Colonic mucosa (tissue), 4 donors: Measurements from ENCODE around the gene MAPT. TPM values are rescaled to one million over a fixed set of nuclear protein-coding genes. Genes with fewer than 3 reads are reported as not detected.

ENCODE experiments used
- DNase-seq: peaks from one replicate; pipeline ENCODE4 v3.0.0-alpha.2; 2020
- H3K27ac ChIP-seq: fragments of 200-600 bp; one replicate; pipeline ENCODE4 v1.8.0; 2021
- H3K27me3 ChIP-seq: fragments of 200-600 bp; one replicate; pipeline ENCODE4 v1.8.0; 2021
- H3K36me3 ChIP-seq: fragments of 200-600 bp; one replicate; pipeline ENCODE4 v1.8.0; 2021
- H3K4me1 ChIP-seq: fragments of 200-600 bp; one replicate; pipeline ENCODE4 v1.8.0; 2021; ENCODE audit warnings: mild to moderate bottlenecking
- H3K4me3 ChIP-seq: fragments of 200-600 bp; one replicate; pipeline ENCODE4 v1.8.0; 2021
- H3K9ac ChIP-seq, 2 donors: one replicate each; pipeline ENCODE4 v1.7.0; 2013; ENCODE audit warnings: control low read depth in 2 of 2, low read depth in 2 of 2, low read length in 2 of 2
- H3K9me3 ChIP-seq: fragments of 200-600 bp; one replicate; pipeline ENCODE4 v1.8.0; 2021
- intact Hi-C: fragments of 100-400 bp; cut with DNase I; formaldehyde crosslinking; loops from one replicate; pipeline ENCODE4 v1.14.1; 2022
- total RNA-seq, 2 donors: library from RNA; stranded (reverse); fragmentation: NEBNext Ultra II Directional in 1 of 2; extraction: Animal tissue kit (Norgen Biotek cat#: 25700) in 1 of 2; gene quantifications; one replicate each; pipeline ENCODE4 v1.2.1, GENCODE V29; 2021
- TF ChIP-seq, protein P1 (sequence below): fragments of 200-600 bp; IDR thresholded peaks from one replicate; pipeline ENCODE4 v1.8.0; 2022; ENCODE audit warnings: antibody characterized with exemption, mild to moderate bottlenecking
- donor health status: healthy.
- donor health status: DM: no; HTN: no; CAD: no.
- donor health status: DM: no; HTN: no; CAD: no.

MAPT gene
- total RNA-seq, 2 donors from 2014 or later = 0.37 to 2.9 TPM

- Histone ChIP-seq H3K9ac (no peak overlapping the region), H3K4me1 (no peaks in the 10 kb centered on the region), H3K9me3 (no peaks in the 10 kb centered on the region), H3K4me3 (no peak overlapping the region), H3K27me3 (no peaks in the 10 kb centered on the region), H3K36me3 (peaks cover 28% of the 10 kb centered on the region), H3K27ac (no peak overlapping the region)
- TF ChIP-seq, protein P1, sequence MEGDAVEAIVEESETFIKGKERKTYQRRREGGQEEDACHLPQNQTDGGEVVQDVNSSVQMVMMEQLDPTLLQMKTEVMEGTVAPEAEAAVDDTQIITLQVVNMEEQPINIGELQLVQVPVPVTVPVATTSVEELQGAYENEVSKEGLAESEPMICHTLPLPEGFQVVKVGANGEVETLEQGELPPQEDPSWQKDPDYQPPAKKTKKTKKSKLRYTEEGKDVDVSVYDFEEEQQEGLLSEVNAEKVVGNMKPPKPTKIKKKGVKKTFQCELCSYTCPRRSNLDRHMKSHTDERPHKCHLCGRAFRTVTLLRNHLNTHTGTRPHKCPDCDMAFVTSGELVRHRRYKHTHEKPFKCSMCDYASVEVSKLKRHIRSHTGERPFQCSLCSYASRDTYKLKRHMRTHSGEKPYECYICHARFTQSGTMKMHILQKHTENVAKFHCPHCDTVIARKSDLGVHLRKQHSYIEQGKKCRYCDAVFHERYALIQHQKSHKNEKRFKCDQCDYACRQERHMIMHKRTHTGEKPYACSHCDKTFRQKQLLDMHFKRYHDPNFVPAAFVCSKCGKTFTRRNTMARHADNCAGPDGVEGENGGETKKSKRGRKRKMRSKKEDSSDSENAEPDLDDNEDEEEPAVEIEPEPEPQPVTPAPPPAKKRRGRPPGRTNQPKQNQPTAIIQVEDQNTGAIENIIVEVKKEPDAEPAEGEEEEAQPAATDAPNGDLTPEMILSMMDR = no peak
- intact Hi-C loops = loop anchor here (5.0 kb wide), 1 partner anchor 37 kb away; no protein-coding TSS in a partner anchor
- no peak for DNase-seq
Measured at GRCh38 chr17:46039592-46040186, 145.3 kb downstream of the MAPT start.

DNA sequence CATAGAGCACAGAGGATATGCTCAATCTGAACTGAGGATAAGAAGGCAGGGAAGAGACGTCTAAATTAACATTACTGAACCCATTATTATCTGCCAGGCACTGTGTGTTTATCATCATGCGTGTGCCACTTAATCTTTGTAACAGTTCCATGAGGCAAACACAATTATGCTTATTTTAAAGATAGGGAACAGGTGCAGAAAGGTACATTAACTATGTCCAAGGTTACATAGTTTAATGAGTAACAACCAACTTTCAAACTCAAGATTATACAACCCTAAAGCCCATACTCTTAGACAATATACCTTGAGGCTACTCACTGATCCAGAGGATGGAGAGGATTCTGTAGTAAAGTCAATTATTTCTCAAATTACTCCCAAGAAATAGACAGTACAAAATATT, 147.9 kb downstream of the MAPT start:
- DNase-seq = no peak
- no peak overlapping the region for H3K27ac ChIP-seq
- no peak overlapping the region for H3K9ac ChIP-seq
- H3K4me1 ChIP-seq = no peaks in the 10 kb centered on the region
- H3K36me3 ChIP-seq = peaks cover 21% of the 10 kb centered on the region
- TF ChIP-seq, protein P1 = no peak
- no peak overlapping the region for H3K4me3 ChIP-seq
- intact Hi-C loops = loop anchor here (5.0 kb wide), 1 partner anchor 40 kb away; no protein-coding TSS in a partner anchor
- no peaks in the 10 kb centered on the region for H3K9me3 ChIP-seq
- no peaks in the 10 kb centered on the region for H3K27me3 ChIP-seq

DNA sequence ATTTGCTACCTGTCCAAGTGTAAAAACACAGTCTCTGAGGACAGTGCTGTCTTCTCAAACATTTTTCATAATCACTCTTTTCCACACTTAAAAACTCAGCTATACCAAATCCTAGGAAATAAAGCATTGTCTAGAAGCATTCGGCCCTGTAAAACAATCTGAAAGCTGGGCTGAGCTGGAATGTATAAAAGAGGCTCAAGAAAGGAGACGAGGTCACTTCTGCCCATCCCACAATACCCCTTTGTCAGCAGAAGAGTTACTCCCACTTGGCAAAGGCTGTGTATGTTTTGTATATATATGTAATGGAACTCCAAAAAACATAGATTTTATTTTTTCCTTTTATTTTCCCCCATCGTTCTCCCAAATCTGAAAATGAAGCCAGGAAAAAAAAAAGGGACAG, 148.6 kb downstream of the MAPT start:
- no peaks in the 10 kb centered on the region for H3K9me3 ChIP-seq
- no peak for DNase-seq
- peak overlapping the region; percentile 45 for H3K27ac ChIP-seq
- peaks cover 14% of the 10 kb centered on the region for H3K36me3 ChIP-seq
- H3K4me3 ChIP-seq = no peak overlapping the region
- TF ChIP-seq, protein P1 = no peak
- no peak overlapping the region for H3K9ac ChIP-seq
- no peaks in the 10 kb centered on the region for H3K4me1 ChIP-seq
- no peaks in the 10 kb centered on the region for H3K27me3 ChIP-seq
- intact Hi-C loops = loop anchor here (5.0 kb wide), 1 partner anchor 41 kb away; no protein-coding TSS in a partner anchor

DNA sequence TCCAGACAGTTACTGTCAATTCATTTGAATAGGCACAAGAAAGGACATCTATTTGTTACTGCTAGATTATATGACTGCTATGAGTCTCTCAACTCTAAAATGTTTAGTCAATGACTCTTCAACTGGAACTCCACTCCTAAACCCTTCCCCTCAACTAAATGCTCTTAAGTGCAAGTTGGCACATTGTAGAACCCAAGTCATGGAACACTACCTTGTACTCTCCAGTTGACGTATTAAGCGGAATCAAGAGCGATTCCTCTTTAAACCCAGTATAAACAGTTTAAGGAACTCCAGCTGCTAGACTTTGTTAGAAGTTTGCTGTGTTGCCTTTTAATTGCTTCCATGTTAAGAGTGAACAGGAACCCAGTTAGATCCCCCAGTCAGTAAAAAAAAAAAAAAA, 149.3 kb downstream of the MAPT start:
- Histone ChIP-seq H3K4me1 (no peaks in the 10 kb centered on the region), H3K9me3 (no peaks in the 10 kb centered on the region), H3K36me3 (peaks cover 7% of the 10 kb centered on the region), H3K27me3 (no peaks in the 10 kb centered on the region), H3K9ac (no peak overlapping the region), H3K27ac (peak overlapping the region; percentile 45), H3K4me3 (no peak overlapping the region)
- TF ChIP-seq, protein P1 = no peak
- intact Hi-C loops = loop anchor here (5.0 kb wide), 1 partner anchor 41 kb away; no protein-coding TSS in a partner anchor
- no peak for DNase-seq

- Histone ChIP-seq H3K4me3 (no peak overlapping the region), H3K27me3 (no peaks in the 10 kb centered on the region), H3K27ac (peak overlapping the region; percentile 45), H3K36me3 (peaks cover 3% of the 10 kb centered on the region), H3K9me3 (no peaks in the 10 kb centered on the region), H3K4me1 (no peaks in the 10 kb centered on the region), H3K9ac (no peak overlapping the region)
- intact Hi-C loops = loop anchor here (5.0 kb wide), 1 partner anchor 42 kb away; no protein-coding TSS in a partner anchor
- TF ChIP-seq, protein P1 = peak; percentile 77
- peak; percentile 89 for DNase-seq
Measured at GRCh38 chr17:46044286-46044928, 150.1 kb downstream of the MAPT start.
